H9 (cell line): ENCODE measurements around the gene PELO. TPM values are rescaled to one million over a fixed set of nuclear protein-coding genes. Genes with fewer than 3 reads are reported as not detected.
A peak's percentile ranks its signal among the peaks of the same experiment; 100 is the strongest.

Source experiments
- DNase-seq: peaks from one replicate; pipeline ENCODE4 v3.0.0-alpha.2; 2017
- H2AFZ ChIP-seq: one replicate; pipeline ENCODE4 v1.6.1; 2013; ENCODE audit warnings: mild to moderate bottlenecking, low read length, control low read depth, moderate library complexity
- H2AK5ac ChIP-seq: 2 replicates; pipeline ENCODE4 v1.6.1; 2013; ENCODE audit warnings: low read length, control low read depth, mixed read lengths; ENCODE audit not compliant: insufficient read length
- H2BK120ac ChIP-seq: one replicate; pipeline ENCODE4 v1.6.1; 2013; ENCODE audit warnings: low read depth, mild to moderate bottlenecking, low read length, control low read depth, inconsistent platforms; ENCODE audit not compliant: poor library complexity, severe bottlenecking
- H2BK12ac ChIP-seq: 2 replicates; pipeline ENCODE4 v1.6.1; 2013; ENCODE audit warnings: low read length, control low read depth, mixed read lengths, low read depth; ENCODE audit not compliant: insufficient read length
- H2BK15ac ChIP-seq: 2 replicates; pipeline ENCODE4 v1.6.1; 2013; ENCODE audit warnings: low read depth, low read length, control low read depth
- H2BK20ac ChIP-seq: one replicate; pipeline ENCODE4 v1.6.1; 2013; ENCODE audit warnings: low read depth, mild to moderate bottlenecking, low read length, control low read depth, inconsistent platforms; ENCODE audit not compliant: poor library complexity, severe bottlenecking
- H2BK5ac ChIP-seq: 2 replicates; pipeline ENCODE4 v1.6.1; 2013; ENCODE audit warnings: low read length, control low read depth, mixed read lengths; ENCODE audit not compliant: insufficient read length
- H3K14ac ChIP-seq: 2 replicates; pipeline ENCODE4 v1.6.1; 2013; ENCODE audit warnings: low read length, control low read depth; ENCODE audit not compliant: insufficient read depth
- H3K18ac ChIP-seq: 2 replicates; pipeline ENCODE4 v1.6.1; 2013; ENCODE audit warnings: low read depth, mild to moderate bottlenecking, mixed read lengths, low read length, control low read depth; ENCODE audit not compliant: insufficient read length
- H3K23ac ChIP-seq: 2 replicates; pipeline ENCODE4 v1.6.1; 2013; ENCODE audit warnings: low read length, control low read depth, mixed read lengths, low read depth; ENCODE audit not compliant: insufficient read length
- H3K23me2 ChIP-seq: 2 replicates; pipeline ENCODE4 v1.6.1; 2013; ENCODE audit warnings: low read depth, mild to moderate bottlenecking, mixed read lengths, low read length, control low read depth; ENCODE audit not compliant: insufficient read length, poor library complexity, severe bottlenecking
- H3K27ac ChIP-seq: 2 replicates; pipeline ENCODE4 v1.5.1; 2013; ENCODE audit warnings: low read length, control low read depth, mixed read lengths, low read depth; ENCODE audit not compliant: insufficient read length
- H3K27me3 ChIP-seq: 2 replicates; pipeline ENCODE4 v1.6.1; 2013; ENCODE audit warnings: low read length, control low read depth, inconsistent platforms; ENCODE audit not compliant: insufficient read depth
- H3K4ac ChIP-seq: 2 replicates; pipeline ENCODE4 v1.6.1; 2013; ENCODE audit warnings: low read depth, mild to moderate bottlenecking, control low read depth, inconsistent platforms, low read length, moderate library complexity
- H3K4me1 ChIP-seq: 2 replicates; pipeline ENCODE4 v1.6.1; 2013; ENCODE audit warnings: low read length, control low read depth, inconsistent platforms; ENCODE audit not compliant: insufficient read depth
- H3K4me2 ChIP-seq: 2 replicates; pipeline ENCODE4 v1.6.1; 2013; ENCODE audit warnings: low read length, control low read depth, mixed read lengths; ENCODE audit not compliant: insufficient read length, insufficient read depth
- H3K56ac ChIP-seq: 2 replicates; pipeline ENCODE4 v1.6.1; 2013; ENCODE audit warnings: low read depth, mild to moderate bottlenecking, mixed read lengths, low read length, control low read depth; ENCODE audit not compliant: insufficient read length
- H3K79me1 ChIP-seq: 2 replicates; pipeline ENCODE4 v1.6.1; 2013; ENCODE audit warnings: low read depth, mild to moderate bottlenecking, moderate library complexity, low read length, control low read depth, inconsistent platforms; ENCODE audit not compliant: insufficient read depth, poor library complexity, severe bottlenecking
- H3K79me2 ChIP-seq: 2 replicates; pipeline ENCODE4 v1.6.1; 2013; ENCODE audit warnings: low read length, control low read depth, inconsistent platforms; ENCODE audit not compliant: insufficient read depth
- H3K9ac ChIP-seq: 2 replicates; pipeline ENCODE4 v1.6.1; 2013; ENCODE audit warnings: low read length, control low read depth, mixed read lengths; ENCODE audit not compliant: insufficient read length; ENCODE audit errors: extremely low read depth
- H3K9me3 ChIP-seq: one replicate; pipeline ENCODE4 v1.6.1; 2013; ENCODE audit warnings: low read depth, low read length, inconsistent platforms; ENCODE audit not compliant: control insufficient read depth
- H3T11ph ChIP-seq: one replicate; pipeline ENCODE4 v1.6.1; 2013; ENCODE audit warnings: mild to moderate bottlenecking, low read length, control low read depth, inconsistent platforms
- H4K20me1 ChIP-seq: one replicate; pipeline ENCODE4 v1.6.1; 2013; ENCODE audit not compliant: control insufficient read depth, insufficient read length, insufficient read depth
- H4K5ac ChIP-seq: 2 replicates; pipeline ENCODE4 v1.6.1; 2013; ENCODE audit warnings: low read depth, mild to moderate bottlenecking, mixed read lengths, low read length, control low read depth; ENCODE audit not compliant: insufficient read length
- H4K8ac ChIP-seq: replicated peaks from 2 replicates; pipeline ENCODE4 v1.6.1; 2013; ENCODE audit warnings: low read length, control low read depth, mixed read lengths, low read depth; ENCODE audit not compliant: insufficient read length
- H4K91ac ChIP-seq: 2 replicates; pipeline ENCODE4 v1.6.1; 2013; ENCODE audit warnings: low read depth, mild to moderate bottlenecking, moderate library complexity, mixed read lengths, low read length, control low read depth; ENCODE audit not compliant: insufficient read length
- H3K27ac Mint-ChIP-seq, 3 experiments: 2 replicates in 2 of 3; 3 replicates in 1 of 3; pipeline ENCODE4 v1.8.0; 2020 to 2021; ENCODE audit warnings: mixed read lengths in 3 of 3, mild to moderate bottlenecking in 1 of 3, moderate library complexity in 1 of 3
- H3K27me3 Mint-ChIP-seq: 2 replicates; pipeline ENCODE4 v1.8.0; 2021; ENCODE audit warnings: low read depth, mild to moderate bottlenecking, moderate library complexity, mixed read lengths
- H3K36me3 Mint-ChIP-seq, 3 experiments: 2 replicates in 2 of 3; 3 replicates in 1 of 3; pipeline ENCODE4 v1.8.0; 2020 to 2021; ENCODE audit warnings: low read depth in 3 of 3, mixed read lengths in 3 of 3; ENCODE audit not compliant: insufficient read depth in 1 of 3
- H3K4me1 Mint-ChIP-seq, 2 experiments: 2 replicates each; pipeline ENCODE4 v1.8.0; 2020; ENCODE audit warnings: mixed read lengths in 2 of 2
- H3K4me3 Mint-ChIP-seq, 2 experiments: 2 replicates in 1 of 2; 3 replicates in 1 of 2; pipeline ENCODE4 v1.8.0; 2020 to 2021; ENCODE audit warnings: mild to moderate bottlenecking in 2 of 2, mixed read lengths in 2 of 2, moderate library complexity in 1 of 2
- H3K9me3 Mint-ChIP-seq, 2 experiments: 2 replicates in 1 of 2; 3 replicates in 1 of 2; pipeline ENCODE4 v1.8.0; 2020; ENCODE audit warnings: mild to moderate bottlenecking in 2 of 2, mixed read lengths in 2 of 2, moderate library complexity in 1 of 2
- CTCF ChIP-seq: fragments of 200-600 bp; sonication (generic); conservative IDR thresholded peaks from 3 replicates; pipeline ENCODE4 v1.8.0; 2021; ENCODE audit warnings: antibody characterized with exemption, mild to moderate bottlenecking
- WGBS: extraction: QIAGEN DNeasy Blood & Tissue Kit; methylation state at CpG from one replicate; pipeline ENCODE4 v1.1.7; 2013; ENCODE audit warnings: missing lambda C conversion rate, low lambda C conversion rate, mixed read lengths; ENCODE audit not compliant: insufficient read length; ENCODE audit errors: extremely low coverage; 5-methylcytosine and 5-hydroxymethylcytosine counted together
- long read RNA-seq: library from polyadenylated mRNA; unstranded; transcript quantifications from one replicate; pipeline ENCODE4 v2.0.0, GENCODE V29; 2020
- total RNA-seq: library from RNA; stranded (reverse); gene quantifications from 2 replicates; pipeline ENCODE4 v1.2.1, GENCODE V29; 2021

The PELO gene, protein sequence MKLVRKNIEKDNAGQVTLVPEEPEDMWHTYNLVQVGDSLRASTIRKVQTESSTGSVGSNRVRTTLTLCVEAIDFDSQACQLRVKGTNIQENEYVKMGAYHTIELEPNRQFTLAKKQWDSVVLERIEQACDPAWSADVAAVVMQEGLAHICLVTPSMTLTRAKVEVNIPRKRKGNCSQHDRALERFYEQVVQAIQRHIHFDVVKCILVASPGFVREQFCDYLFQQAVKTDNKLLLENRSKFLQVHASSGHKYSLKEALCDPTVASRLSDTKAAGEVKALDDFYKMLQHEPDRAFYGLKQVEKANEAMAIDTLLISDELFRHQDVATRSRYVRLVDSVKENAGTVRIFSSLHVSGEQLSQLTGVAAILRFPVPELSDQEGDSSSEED
- total RNA-seq, result 18.6 and 20.3 TPM in 2 replicates
- long read RNA-seq, full-length matches to known transcripts, result 4 of 399 reads
- long read RNA-seq, partial matches to known transcripts, result 388 of 399 reads
- long read RNA-seq, other reads (novel, unspliced or antisense), result 7 of 399 reads

DNA sequence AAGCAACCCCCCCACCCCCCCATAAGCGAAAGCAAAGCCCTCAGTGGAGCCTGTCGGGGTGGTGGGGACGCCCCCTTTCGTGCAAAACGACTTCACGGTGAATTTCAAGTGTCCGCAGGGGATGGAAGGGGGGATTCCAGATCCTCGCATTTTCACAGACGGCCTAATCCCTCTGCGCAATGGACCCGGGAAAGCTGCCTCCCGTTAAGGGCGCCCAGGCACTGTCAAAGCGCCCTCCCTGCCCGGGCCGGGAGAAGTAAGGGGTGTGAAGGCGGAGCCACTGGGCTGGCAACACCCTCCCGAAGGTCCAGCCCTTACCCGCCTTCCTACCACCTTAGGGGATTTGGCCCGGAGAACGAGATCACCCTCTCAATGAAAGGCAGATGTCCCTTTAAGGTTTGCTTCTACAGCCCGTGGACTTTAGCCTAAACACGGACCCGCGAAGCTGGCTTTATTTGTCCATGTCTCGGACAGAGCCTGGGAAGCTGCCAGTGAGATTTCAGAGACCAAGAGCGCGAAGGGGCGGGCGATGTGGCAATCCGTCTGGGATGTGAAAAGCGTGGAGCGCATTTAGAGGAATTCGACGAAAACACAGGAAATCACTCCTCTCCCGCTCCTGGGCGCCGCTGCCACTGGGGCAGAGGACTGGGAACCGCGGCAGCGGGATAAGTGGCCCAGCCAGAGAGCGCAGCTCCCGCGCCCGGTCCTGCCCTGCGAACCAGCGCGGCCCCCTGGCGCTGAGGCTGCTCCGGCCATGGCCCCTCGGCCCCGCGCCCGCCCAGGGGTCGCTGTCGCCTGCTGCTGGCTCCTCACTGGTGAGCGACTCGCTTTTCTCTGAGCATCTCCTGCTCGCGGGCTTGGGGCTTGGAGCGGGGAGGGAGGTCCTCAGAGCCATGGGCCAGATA, at the start of gene PELO, which contains the start of gene ITGA1:
TSS of gene PELO (plus strand) at position 317 of the 905 bp plus-strand sequence. CDS start 12,479 bp downstream, outside the sequence.
TSS of gene ITGA1 (plus strand) at position 317 of the 905 bp plus-strand sequence. CDS start at position 755, 438 bp downstream.
- H3K9ac ChIP-seq, result peak within 1 kb of the TSS; percentile 52
- H3K23ac ChIP-seq, result no peak within 1 kb of the TSS
- peaks cover 0 to 2% of the 10 kb centered on the region in 2 experiments; a peak in 1 of 5 replicates for H3K9me3 Mint-ChIP-seq
- peaks cover 17 to 20% of the 10 kb centered on the region in 2 experiments for H3K4me1 Mint-ChIP-seq
- peak within 1 kb of the TSS; percentile 81 for H2AFZ ChIP-seq
- H4K8ac ChIP-seq, result no peak within 1 kb of the TSS
- H3K27ac Mint-ChIP-seq, result peak within 1 kb of the TSS; percentile 89 to 97 (median 92); a peak in 5 of 7 replicates
- H3K14ac ChIP-seq, result peak within 1 kb of the TSS; percentile 71; the same call in 1 of the 2 replicates
- H3K79me2 ChIP-seq, result no peaks in the 10 kb centered on the region
- no peak within 1 kb of the TSS for H2BK20ac ChIP-seq
- H2BK15ac ChIP-seq, result no peak within 1 kb of the TSS
- no CpG with 5 or more reads among the region's 61 CpGs for WGBS
- no peaks in the 10 kb centered on the region for H3K27me3 ChIP-seq
- H3K4me1 ChIP-seq, result no peaks in the 10 kb centered on the region
- H3T11ph ChIP-seq, result no peak within 1 kb of the TSS
- no peaks in the 10 kb centered on the region for H3K79me1 ChIP-seq
- no peaks in the 10 kb centered on the region for H3K9me3 ChIP-seq
- peak; percentile 84 for DNase-seq
- H2BK120ac ChIP-seq, result no peak within 1 kb of the TSS
- H4K20me1 ChIP-seq, result no peaks in the 10 kb centered on the region
- no peak within 1 kb of the TSS for H4K5ac ChIP-seq
- no peak within 1 kb of the TSS for H3K56ac ChIP-seq
- peaks cover 13% of the 10 kb centered on the region for H3K27me3 Mint-ChIP-seq
- no peak within 1 kb of the TSS for H4K91ac ChIP-seq
- H3K18ac ChIP-seq, result no peak within 1 kb of the TSS
- peak within 1 kb of the TSS; percentile 86 for H3K4me2 ChIP-seq
- H3K23me2 ChIP-seq, result peaks cover 8% of the 10 kb centered on the region
- no peak within 1 kb of the TSS for H2BK12ac ChIP-seq
- no peak within 1 kb of the TSS for H2BK5ac ChIP-seq
- peak; percentile 53; the same call in 2 of the 3 replicates for TF ChIP-seq CTCF
- no peak within 1 kb of the TSS for H3K27ac ChIP-seq
- H3K36me3 Mint-ChIP-seq, result no peaks in the 10 kb centered on the region
- H2AK5ac ChIP-seq, result no peak within 1 kb of the TSS
- H3K4ac ChIP-seq, result no peak within 1 kb of the TSS
- peak within 1 kb of the TSS; percentile 86 to 92 for H3K4me3 Mint-ChIP-seq
